IMR-90 (cell line): ENCODE data around the gene AKAP13. TPM values are rescaled to one million over a fixed set of nuclear protein-coding genes. Genes with fewer than 3 reads are reported as not detected.

Experiments
- ATAC-seq: fragments of 200-7000 bp; cut with Tn5 transposase; 2 replicates; pipeline ENCODE4 v1.9.1; 2020; ENCODE audit warnings: low read depth, mild to moderate bottlenecking, moderate library complexity
- BruUV-seq: library from RNA; stranded (reverse); fragments of 400-500 nt; replicated peaks from 2 replicates; lab custom pipeline; 2021; lab: Mats Ljungman, UMichigan
- CTCF ChIA-PET: fragments of 300-600 bp; formaldehyde crosslinking; extraction: SDS; loops from one replicate; lab custom pipeline; 2021; ENCODE audit warnings: antibody characterized with exemption; lab: Yijun Ruan, JAX
- POLR2A ChIA-PET: fragments of 300-600 bp; sonication (Branson Sonifier 250); formaldehyde crosslinking; loops from one replicate; lab custom pipeline; 2022; ENCODE audit warnings: antibody characterized with exemption; ENCODE audit not compliant: unreplicated experiment; lab: Charles Lee
- DNase-seq: peaks from one replicate; pipeline ENCODE4 v3.0.0; 2013
- H2AFZ ChIP-seq: replicated peaks from 2 replicates; pipeline ENCODE3; 2013; ENCODE audit warnings: low read length, mild to moderate bottlenecking; ENCODE audit not compliant: poor library complexity
- H2AK5ac ChIP-seq: 2 replicates; pipeline ENCODE4 v1.6.1; 2013; ENCODE audit warnings: low read depth, low read length, inconsistent platforms
- H2AK9ac ChIP-seq: replicated peaks from 2 replicates; pipeline ENCODE3; 2013; ENCODE audit warnings: mild to moderate bottlenecking, low read depth, low read length, moderate library complexity; ENCODE audit not compliant: poor library complexity
- H2BK120ac ChIP-seq: 2 replicates; pipeline ENCODE4 v1.6.1; 2013; ENCODE audit warnings: low read depth, low read length, inconsistent platforms
- H2BK15ac ChIP-seq: 3 replicates; pipeline ENCODE4 v1.6.1; 2013; ENCODE audit warnings: low read depth, low read length, inconsistent platforms
- H2BK20ac ChIP-seq: 2 replicates; pipeline ENCODE4 v1.6.1; 2013; ENCODE audit warnings: low read depth, mild to moderate bottlenecking, inconsistent platforms, low read length, moderate library complexity
- H2BK5ac ChIP-seq: 2 replicates; pipeline ENCODE4 v1.6.1; 2013; ENCODE audit warnings: mild to moderate bottlenecking, low read depth, low read length, inconsistent platforms; ENCODE audit not compliant: poor library complexity, severe bottlenecking
- H3K14ac ChIP-seq: replicated peaks from 2 replicates; pipeline ENCODE4 v1.6.1; 2013; ENCODE audit warnings: low read depth, low read length, inconsistent platforms
- H3K18ac ChIP-seq: 2 replicates; pipeline ENCODE4 v1.6.1; 2013; ENCODE audit warnings: low read depth, low read length, control low read depth
- H3K23ac ChIP-seq: 2 replicates; pipeline ENCODE4 v1.6.1; 2013; ENCODE audit warnings: low read depth, low read length, inconsistent platforms
- H3K27ac ChIP-seq: 2 replicates; pipeline ENCODE4 v1.5.1; 2013; ENCODE audit warnings: mild to moderate bottlenecking, control low read depth, low read length; ENCODE audit not compliant: insufficient read depth
- H3K27me3 ChIP-seq: 2 replicates; pipeline ENCODE4 v1.6.1; 2013; ENCODE audit warnings: low read length; ENCODE audit not compliant: control insufficient read depth, insufficient read depth
- H3K36me3 ChIP-seq: 2 replicates; pipeline ENCODE4 v1.6.1; 2013; ENCODE audit warnings: low read length, mixed read lengths; ENCODE audit not compliant: control insufficient read depth, insufficient read depth
- H3K4ac ChIP-seq: 2 replicates; pipeline ENCODE4 v1.6.1; 2013; ENCODE audit warnings: low read depth, low read length, inconsistent platforms
- H3K4me1 ChIP-seq: 2 replicates; pipeline ENCODE4 v1.6.1; 2013; ENCODE audit warnings: low read length, mixed read lengths; ENCODE audit not compliant: control insufficient read depth, insufficient read depth
- H3K4me2 ChIP-seq: 2 replicates; pipeline ENCODE4 v1.6.1; 2013; ENCODE audit warnings: low read depth, mild to moderate bottlenecking, control low read depth, low read length, moderate library complexity
- H3K4me3 ChIP-seq: 2 replicates; pipeline ENCODE4 v1.5.1; 2013; ENCODE audit warnings: low read depth, mild to moderate bottlenecking, control low read depth, low read length, moderate library complexity; ENCODE audit not compliant: insufficient read depth
- H3K56ac ChIP-seq: 2 replicates; pipeline ENCODE4 v1.6.1; 2013; ENCODE audit warnings: low read length, inconsistent platforms; ENCODE audit not compliant: insufficient read depth; ENCODE audit errors: extremely low read depth
- H3K79me1 ChIP-seq, 2 experiments: 2 replicates each; pipeline ENCODE4 v1.6.1; 2013; ENCODE audit warnings: low read length in 2 of 2, inconsistent platforms in 1 of 2, low read depth in 1 of 2
- H3K9ac ChIP-seq: 2 replicates; pipeline ENCODE4 v1.6.1; 2013; ENCODE audit warnings: low read depth, low read length, control low read depth
- H3K9me1 ChIP-seq: 2 replicates; pipeline ENCODE4 v1.6.1; 2013; ENCODE audit warnings: low read length, inconsistent platforms; ENCODE audit not compliant: insufficient read depth
- H3K9me3 ChIP-seq: 2 replicates; pipeline ENCODE4 v1.6.1; 2013; ENCODE audit warnings: low read length; ENCODE audit not compliant: control insufficient read depth, insufficient read depth
- H4K20me1 ChIP-seq: 2 replicates; pipeline ENCODE4 v1.6.1; 2013; ENCODE audit warnings: low read length, inconsistent platforms; ENCODE audit not compliant: insufficient read depth
- H4K5ac ChIP-seq: 2 replicates; pipeline ENCODE4 v1.6.1; 2013; ENCODE audit warnings: mild to moderate bottlenecking, low read depth, low read length, control low read depth
- H4K8ac ChIP-seq, 2 experiments: 2 replicates each; pipeline ENCODE4 v1.6.1; 2013; ENCODE audit warnings: low read depth in 2 of 2, low read length in 2 of 2, control low read depth in 1 of 2, inconsistent platforms in 1 of 2
- H4K91ac ChIP-seq: 2 replicates; pipeline ENCODE4 v1.6.1; 2013; ENCODE audit warnings: low read depth, low read length, inconsistent platforms; ENCODE audit not compliant: insufficient read depth
- CEBPB ChIP-seq: IDR thresholded peaks from 2 replicates; pipeline ENCODE4 v1.6.1; 2012; ENCODE audit warnings: low read depth, low read length, improper control_type of control experiment
- CHD1 ChIP-seq: IDR thresholded peaks from 2 replicates; pipeline ENCODE4 v1.6.1; 2012; ENCODE audit warnings: low read depth, low read length, improper control_type of control experiment
- ELK1 ChIP-seq: fragments of 150-350 bp; IDR thresholded peaks from 2 replicates; pipeline ENCODE4 v1.6.1; 2016; ENCODE audit warnings: low read depth, mild to moderate bottlenecking, low read length, moderate library complexity, borderline replicate concordance
- FOS ChIP-seq: fragments of 150-350 bp; IDR thresholded peaks from 2 replicates; pipeline ENCODE4 v1.6.1; 2016; ENCODE audit warnings: low read depth, low read length
- MAZ ChIP-seq: IDR thresholded peaks from 2 replicates; pipeline ENCODE4 v1.6.1; 2012; ENCODE audit warnings: low read depth, mild to moderate bottlenecking, low read length, improper control_type of control experiment, moderate library complexity, borderline replicate concordance
- MXI1 ChIP-seq: IDR thresholded peaks from 2 replicates; pipeline ENCODE4 v1.6.1; 2012; ENCODE audit warnings: low read depth, mild to moderate bottlenecking, low read length, moderate library complexity, borderline replicate concordance
- NFE2L2 ChIP-seq: fragments of 150-350 bp; IDR thresholded peaks from 2 replicates; pipeline ENCODE4 v1.6.1; 2016; ENCODE audit warnings: low read depth, mild to moderate bottlenecking, low read length
- POLR2A ChIP-seq: IDR thresholded peaks from 2 replicates; pipeline ENCODE4 v1.6.1; 2012; ENCODE audit warnings: mild to moderate bottlenecking, low read depth, low read length
- RAD21 ChIP-seq: IDR thresholded peaks from 2 replicates; pipeline ENCODE4 v1.6.1; 2012; ENCODE audit warnings: low read length, improper control_type of control experiment
- RCOR1 ChIP-seq: IDR thresholded peaks from 2 replicates; pipeline ENCODE4 v1.6.1; 2012; ENCODE audit warnings: mild to moderate bottlenecking, low read length, improper control_type of control experiment; ENCODE audit not compliant: insufficient replicate concordance
- WGBS, 2 experiments: methylation state at CpG; one replicate each; pipeline versions ENCODE4 v1.1.5 to v1.1.7; 2013; ENCODE audit warnings: missing lambda C conversion rate in 2 of 2; ENCODE audit not compliant: insufficient read length in 1 of 2; ENCODE audit errors: extremely low coverage in 2 of 2; 5-methylcytosine and 5-hydroxymethylcytosine counted together
- dilution Hi-C: fragments of 300-500 bp; cut with HindIII; formaldehyde crosslinking; loops from one replicate; pipeline ENCODE4 v1.14.3; 2018; ENCODE audit warnings: low sequenced_read_pairs; ENCODE audit not compliant: unreplicated experiment
- in situ Hi-C: fragments of 300-500 bp; cut with MboI; formaldehyde crosslinking; loops from 3 replicates; pipeline ENCODE4 v1.14.3; 2019; ENCODE audit warnings: low sequenced_read_pairs, inconsistent platforms, mixed read lengths
- intact Hi-C: fragments of 100-400 bp; cut with micrococcal nuclease; formaldehyde crosslinking; loops from 2 replicates; pipeline ENCODE4 v1.10.0; 2022
- polyA plus RNA-seq, 3 experiments: library from polyadenylated mRNA; depleted of rRNA; stranded (reverse); fragments of >200 nt; gene quantifications; 2 replicates each; pipeline ENCODE4 v1.2.3, GENCODE V29; 2012; ENCODE audit warnings: low replicate concordance in 1 of 3
- total RNA-seq: library from RNA; depleted of rRNA; stranded (reverse); fragments of >200 nt; gene quantifications from 2 replicates; pipeline ENCODE4 v1.2.3, GENCODE V29; 2012
- TF ChIP-seq, protein P1 (sequence below): conservative IDR thresholded peaks from 2 replicates; pipeline ENCODE4 v1.5.1; 2012; ENCODE audit warnings: mild to moderate bottlenecking, low read depth, low read length, improper control_type of control experiment

Gene AKAP13
- total and polyA plus RNA-seq, 2 of the 4 experiments (the other 2 are of a cell fraction) = 10.4 to 46.4 TPM

DNA sequence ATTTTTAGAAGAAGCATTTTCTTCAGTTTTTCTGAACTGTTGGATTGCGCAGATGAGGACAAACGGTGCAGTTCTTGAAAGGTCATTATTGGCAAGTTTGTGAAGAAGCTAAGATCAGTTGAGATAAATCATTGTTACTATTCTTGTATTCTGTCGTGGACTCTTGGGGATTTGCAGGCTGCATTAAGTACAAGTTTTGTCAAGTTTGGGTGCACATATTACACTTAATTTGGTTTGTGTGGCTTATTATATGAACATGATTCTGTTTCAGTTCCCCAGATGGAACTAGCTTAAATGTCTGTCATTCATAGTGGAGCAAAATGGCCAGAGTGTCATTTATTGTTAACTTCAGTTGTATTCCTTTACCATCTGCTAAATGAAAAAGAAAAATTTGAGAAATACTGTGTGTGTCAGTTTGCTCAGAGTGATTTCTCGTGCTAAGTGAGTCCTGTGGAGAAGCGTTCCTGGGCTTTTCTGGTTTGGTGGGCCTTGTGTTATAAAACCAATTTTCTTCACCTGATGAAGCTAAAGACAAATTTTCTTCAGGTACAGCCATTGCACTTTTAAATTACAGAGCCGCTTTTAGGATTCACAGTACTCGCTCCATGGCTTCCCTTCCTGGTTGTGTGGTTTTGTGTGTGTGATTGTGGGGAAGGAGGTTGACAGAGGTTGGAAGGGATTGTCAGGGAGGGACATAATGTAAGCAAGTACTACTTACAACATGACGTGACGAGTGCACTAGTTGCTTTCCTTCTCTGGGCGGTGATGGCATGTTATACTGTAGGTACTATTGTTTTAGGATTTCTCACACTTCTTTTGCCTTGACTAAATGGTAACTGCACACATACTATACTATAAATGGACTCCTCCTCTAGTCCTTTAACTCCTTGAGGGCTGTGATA lies 1.7 kb downstream of the AKAP13 start (continued):
- TF ChIP-seq ELK1 = no peak

DNA sequence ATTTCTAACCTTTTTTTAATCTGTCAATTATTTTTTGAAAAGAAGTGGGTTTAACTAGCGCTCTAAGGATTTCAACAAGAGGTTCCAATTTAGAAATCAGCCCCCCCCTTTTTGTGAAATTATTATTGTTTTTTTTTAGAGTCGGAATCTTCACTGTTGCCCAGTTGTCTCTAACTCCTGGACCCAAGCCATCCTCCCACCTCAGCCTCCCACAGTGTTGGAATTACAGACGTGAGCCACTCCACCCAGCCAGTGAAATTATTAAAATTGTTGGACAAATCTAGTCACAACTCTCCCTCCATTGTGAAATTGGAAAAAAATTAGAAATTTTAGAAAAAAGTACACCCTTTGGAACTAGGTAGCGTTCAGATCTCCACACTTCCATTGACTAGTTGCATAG lies 2.5 kb downstream of the AKAP13 start:
- dilution Hi-C loops (no loop called here), in situ Hi-C loops (no loop called here), intact Hi-C loops (loop anchor here (5.0 kb wide), 1 partner anchor 99 kb away; no protein-coding TSS in a partner anchor)
- H3K27me3 ChIP-seq = no peaks in the 10 kb centered on the region
- no peak overlapping the region for H3K56ac ChIP-seq
- BruUV-seq = no TSS peak
- DNase-seq (no peak), ATAC-seq (no peak)
- no peak overlapping the region for H3K4ac ChIP-seq
- CTCF ChIA-PET = interaction anchor here (1.4 kb wide), 1 partner anchor 17 kb away, joined by 3 read pairs; no protein-coding TSS in a partner anchor
- H3K9me1 ChIP-seq = peaks cover 5% of the 10 kb centered on the region
- H4K5ac ChIP-seq = no peak overlapping the region
- H2AK5ac ChIP-seq = no peak overlapping the region
- no peak overlapping the region for H3K18ac ChIP-seq
- no peak overlapping the region for H3K9ac ChIP-seq
- no peak overlapping the region for H2AK9ac ChIP-seq
- H3K4me1 ChIP-seq = peaks cover 3% of the 10 kb centered on the region
- no peak overlapping the region for H3K4me2 ChIP-seq
- H3K27ac ChIP-seq = no peak overlapping the region
- peak overlapping the region; percentile 12; the same call in 1 of the 2 replicates for H3K23ac ChIP-seq
- no peak overlapping the region for H3K14ac ChIP-seq
- no peaks in the 10 kb centered on the region for H3K36me3 ChIP-seq
- H4K91ac ChIP-seq = no peak overlapping the region
- no peak overlapping the region for H2AFZ ChIP-seq
- no peak overlapping the region for H3K4me3 ChIP-seq
- H4K8ac ChIP-seq = no peak overlapping the region
- H4K20me1 ChIP-seq = peaks cover 32% of the 10 kb centered on the region
- no peak overlapping the region for H2BK20ac ChIP-seq
- H3K9me3 ChIP-seq = no peaks in the 10 kb centered on the region
- no peak overlapping the region for H2BK15ac ChIP-seq
- POLR2A ChIA-PET = no interaction called here
- H3K79me1 ChIP-seq = peaks cover 4 to 49% of the 10 kb centered on the region in 2 experiments
- WGBS, 2 experiments = no CpG with 5 or more reads among the region's 4 CpGs
- no peak overlapping the region for H2BK120ac ChIP-seq
- H2BK5ac ChIP-seq = no peak overlapping the region
- TF ChIP-seq ELK1 (no peak), NFE2L2 (no peak), FOS (no peak), RCOR1 (no peak), MAZ (no peak), MXI1 (no peak), POLR2A (no peak), RAD21 (no peak), CHD1 (no peak), CEBPB (no peak)
- TF ChIP-seq, protein P1, sequence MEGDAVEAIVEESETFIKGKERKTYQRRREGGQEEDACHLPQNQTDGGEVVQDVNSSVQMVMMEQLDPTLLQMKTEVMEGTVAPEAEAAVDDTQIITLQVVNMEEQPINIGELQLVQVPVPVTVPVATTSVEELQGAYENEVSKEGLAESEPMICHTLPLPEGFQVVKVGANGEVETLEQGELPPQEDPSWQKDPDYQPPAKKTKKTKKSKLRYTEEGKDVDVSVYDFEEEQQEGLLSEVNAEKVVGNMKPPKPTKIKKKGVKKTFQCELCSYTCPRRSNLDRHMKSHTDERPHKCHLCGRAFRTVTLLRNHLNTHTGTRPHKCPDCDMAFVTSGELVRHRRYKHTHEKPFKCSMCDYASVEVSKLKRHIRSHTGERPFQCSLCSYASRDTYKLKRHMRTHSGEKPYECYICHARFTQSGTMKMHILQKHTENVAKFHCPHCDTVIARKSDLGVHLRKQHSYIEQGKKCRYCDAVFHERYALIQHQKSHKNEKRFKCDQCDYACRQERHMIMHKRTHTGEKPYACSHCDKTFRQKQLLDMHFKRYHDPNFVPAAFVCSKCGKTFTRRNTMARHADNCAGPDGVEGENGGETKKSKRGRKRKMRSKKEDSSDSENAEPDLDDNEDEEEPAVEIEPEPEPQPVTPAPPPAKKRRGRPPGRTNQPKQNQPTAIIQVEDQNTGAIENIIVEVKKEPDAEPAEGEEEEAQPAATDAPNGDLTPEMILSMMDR = no peak
